Endodermal cell (in vitro differentiated cells): ENCODE measurements around the gene THSD4. TPM values are rescaled to one million over a fixed set of nuclear protein-coding genes. Genes with fewer than 3 reads are reported as not detected.

Experiments
- DNase-seq: peaks from one replicate; pipeline ENCODE4 v3.0.0-alpha.2; 2017
- H3K27ac ChIP-seq: 2 replicates; pipeline ENCODE4 v1.5.1; 2013; ENCODE audit warnings: mild to moderate bottlenecking, low read depth, low read length, moderate library complexity
- H3K27me3 ChIP-seq: 2 replicates; pipeline ENCODE4 v1.6.1; 2013; ENCODE audit warnings: mild to moderate bottlenecking, low read length, moderate library complexity; ENCODE audit not compliant: insufficient read depth, control insufficient read depth, poor library complexity, severe bottlenecking
- H3K36me3 ChIP-seq: 2 replicates; pipeline ENCODE4 v1.7.0; 2013; ENCODE audit warnings: mild to moderate bottlenecking, low read length, moderate library complexity; ENCODE audit not compliant: control insufficient read depth, insufficient read depth
- H3K4me1 ChIP-seq: one replicate; pipeline ENCODE4 v1.7.0; 2013; ENCODE audit warnings: low read length; ENCODE audit not compliant: control insufficient read depth, insufficient read depth
- H3K4me3 ChIP-seq: 2 replicates; pipeline ENCODE4 v1.5.1; 2013; ENCODE audit warnings: mild to moderate bottlenecking, low read length, moderate library complexity
- H3K9ac ChIP-seq: 2 replicates; pipeline ENCODE4 v1.6.1; 2013; ENCODE audit warnings: mild to moderate bottlenecking, low read length, moderate library complexity; ENCODE audit not compliant: poor library complexity, severe bottlenecking; ENCODE audit errors: extremely low read depth
- H3K9me3 ChIP-seq: 2 replicates; pipeline ENCODE4 v1.6.1; 2013; ENCODE audit warnings: mild to moderate bottlenecking, low read length, moderate library complexity; ENCODE audit not compliant: control insufficient read depth
- H3K27ac Mint-ChIP-seq: 2 replicates; pipeline ENCODE4 v1.8.0; 2020; ENCODE audit warnings: mixed read lengths
- H3K27me3 Mint-ChIP-seq: 2 replicates; pipeline ENCODE4 v1.8.0; 2021; ENCODE audit warnings: mild to moderate bottlenecking, mixed read lengths; ENCODE audit not compliant: insufficient read depth
- H3K36me3 Mint-ChIP-seq: 2 replicates; pipeline ENCODE4 v1.8.0; 2020; ENCODE audit warnings: low read depth, mixed read lengths
- H3K4me1 Mint-ChIP-seq: 2 replicates; pipeline ENCODE4 v1.8.0; 2020; ENCODE audit warnings: mixed read lengths
- H3K4me3 Mint-ChIP-seq: 2 replicates; pipeline ENCODE4 v1.8.0; 2020; ENCODE audit warnings: mild to moderate bottlenecking, moderate library complexity, mixed read lengths
- H3K9me3 Mint-ChIP-seq: 2 replicates; pipeline ENCODE4 v1.8.0; 2020; ENCODE audit warnings: mild to moderate bottlenecking, mixed read lengths
- WGBS, 2 experiments: methylation state at CpG; one replicate each; pipeline versions ENCODE4 v1.1.5 to v1.1.7; 2013; ENCODE audit warnings: missing lambda C conversion rate in 2 of 2, mixed read lengths in 1 of 2; ENCODE audit not compliant: insufficient coverage in 1 of 2, insufficient read length in 1 of 2; 5-methylcytosine and 5-hydroxymethylcytosine counted together
- total RNA-seq, 2 donors: library from RNA; stranded (reverse); fragmentation: NEBNext Ultra II Directional in 1 of 2; extraction: Animal tissue kit (Norgen Biotek cat#: 25700) in 1 of 2; gene quantifications; 2 replicates in 1 of 2; 3 replicates in 1 of 2; pipeline ENCODE4 v1.2.1, GENCODE V29; 2021
- TF ChIP-seq, protein P1 (sequence below): fragments of 200-600 bp; sonication (generic); conservative IDR thresholded peaks from 2 replicates; pipeline ENCODE4 v1.5.0; 2021; ENCODE audit warnings: antibody characterized with exemption, mild to moderate bottlenecking

The THSD4 gene
- total RNA-seq, 2 donors from 2014 or later: 4.6 to 5.4 TPM

DNA sequence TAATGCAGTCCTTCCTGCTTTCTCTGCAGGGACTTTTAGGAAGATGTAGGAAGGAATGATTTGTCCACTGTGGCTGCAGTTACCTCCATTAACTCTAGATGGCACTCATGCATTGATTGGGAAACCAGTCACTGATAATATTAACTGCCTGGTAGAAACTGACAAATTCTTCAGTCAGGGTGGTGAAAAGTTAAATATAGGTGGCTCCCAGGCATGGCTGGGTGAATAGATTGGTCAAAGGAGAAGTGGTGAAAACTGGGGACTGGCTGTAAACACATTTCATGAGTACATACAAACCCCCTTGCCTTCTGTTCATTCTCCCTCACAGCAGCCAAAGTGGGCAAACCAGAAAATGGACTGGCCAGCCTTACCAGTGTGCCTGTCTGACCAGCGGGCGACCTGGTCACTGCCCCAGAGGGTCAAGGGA is 333.4 kb downstream of the THSD4 start:
- 93 to 100% methylated on average over 2 of the region's 2 CpGs for WGBS, 2 experiments
- H3K9ac ChIP-seq: no peak overlapping the region
- no peak overlapping the region for H3K27ac Mint-ChIP-seq

DNA sequence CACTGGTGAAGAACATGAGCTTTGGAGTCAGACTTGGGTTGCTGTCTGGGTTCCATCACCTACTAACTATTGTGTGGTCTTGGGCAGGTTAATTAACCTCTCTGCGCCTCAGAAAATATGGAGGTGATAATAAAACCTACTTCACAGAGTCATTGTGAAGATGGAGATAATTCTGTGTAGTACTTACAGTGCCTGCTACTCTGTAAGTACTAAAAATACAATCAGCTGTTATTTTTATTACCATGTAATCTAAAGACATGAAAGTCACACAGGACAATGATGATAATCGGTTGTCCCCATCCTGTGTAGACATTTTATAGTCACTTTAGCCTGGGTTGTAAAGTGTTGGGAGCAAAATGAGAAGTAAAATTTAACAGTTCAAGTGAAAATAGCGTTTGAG is 334.1 kb downstream of the THSD4 start:
- Histone ChIP-seq H3K9me3 (no peaks in the 10 kb centered on the region), H3K4me3 (no peak overlapping the region), H3K27me3 (no peaks in the 10 kb centered on the region), H3K36me3 (no peaks in the 10 kb centered on the region), H3K4me1 (peaks cover 6% of the 10 kb centered on the region), H3K9ac (no peak overlapping the region), H3K27ac (no peak overlapping the region)
- TF ChIP-seq, protein P1, sequence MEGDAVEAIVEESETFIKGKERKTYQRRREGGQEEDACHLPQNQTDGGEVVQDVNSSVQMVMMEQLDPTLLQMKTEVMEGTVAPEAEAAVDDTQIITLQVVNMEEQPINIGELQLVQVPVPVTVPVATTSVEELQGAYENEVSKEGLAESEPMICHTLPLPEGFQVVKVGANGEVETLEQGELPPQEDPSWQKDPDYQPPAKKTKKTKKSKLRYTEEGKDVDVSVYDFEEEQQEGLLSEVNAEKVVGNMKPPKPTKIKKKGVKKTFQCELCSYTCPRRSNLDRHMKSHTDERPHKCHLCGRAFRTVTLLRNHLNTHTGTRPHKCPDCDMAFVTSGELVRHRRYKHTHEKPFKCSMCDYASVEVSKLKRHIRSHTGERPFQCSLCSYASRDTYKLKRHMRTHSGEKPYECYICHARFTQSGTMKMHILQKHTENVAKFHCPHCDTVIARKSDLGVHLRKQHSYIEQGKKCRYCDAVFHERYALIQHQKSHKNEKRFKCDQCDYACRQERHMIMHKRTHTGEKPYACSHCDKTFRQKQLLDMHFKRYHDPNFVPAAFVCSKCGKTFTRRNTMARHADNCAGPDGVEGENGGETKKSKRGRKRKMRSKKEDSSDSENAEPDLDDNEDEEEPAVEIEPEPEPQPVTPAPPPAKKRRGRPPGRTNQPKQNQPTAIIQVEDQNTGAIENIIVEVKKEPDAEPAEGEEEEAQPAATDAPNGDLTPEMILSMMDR: no peak
- Mint-ChIP-seq H3K36me3 (no peaks in the 10 kb centered on the region), H3K9me3 (no peaks in the 10 kb centered on the region), H3K4me1 (peaks cover 16% of the 10 kb centered on the region), H3K27me3 (no peaks in the 10 kb centered on the region), H3K27ac (no peak overlapping the region), H3K4me3 (no peak overlapping the region)
- 73 to 90% methylated on average over 2 to 3 of the region's 3 CpGs for WGBS, 2 experiments
- DNase-seq: no peak

More for the DNA sequence above, 333.4 kb downstream of the THSD4 start:
- no peaks in the 10 kb centered on the region for H3K9me3 Mint-ChIP-seq
- H3K4me3 Mint-ChIP-seq: no peak overlapping the region
- Histone ChIP-seq H3K36me3 (no peaks in the 10 kb centered on the region), H3K27ac (no peak overlapping the region), H3K4me1 (peaks cover 6% of the 10 kb centered on the region), H3K27me3 (no peaks in the 10 kb centered on the region), H3K9me3 (no peaks in the 10 kb centered on the region), H3K4me3 (no peak overlapping the region)
- H3K27me3 Mint-ChIP-seq: no peaks in the 10 kb centered on the region
- H3K36me3 Mint-ChIP-seq: no peaks in the 10 kb centered on the region
- TF ChIP-seq, protein P1: peak; percentile 90
- DNase-seq: peak; percentile 88
- H3K4me1 Mint-ChIP-seq: peaks cover 14% of the 10 kb centered on the region

DNA sequence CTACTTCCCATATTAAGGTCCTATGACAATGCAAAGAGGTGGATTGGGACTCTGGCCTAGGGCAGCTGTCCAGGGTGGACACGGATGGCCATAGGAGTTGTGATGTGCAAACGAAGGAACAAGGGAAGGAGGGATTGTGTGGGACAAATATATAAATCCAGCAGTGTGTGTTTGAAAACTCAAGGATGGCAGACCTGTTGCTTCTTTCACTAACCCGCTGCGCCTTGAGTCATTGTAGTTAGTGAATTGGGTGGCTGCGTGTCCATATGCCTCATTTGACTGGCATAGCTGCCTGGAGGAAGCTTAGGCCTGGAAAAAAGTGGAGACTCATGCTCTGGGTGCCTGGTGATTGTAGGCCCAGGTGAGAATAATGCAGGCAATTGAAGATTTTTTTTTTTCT is 334.7 kb downstream of the THSD4 start:
- Mint-ChIP-seq H3K4me3 (no peak overlapping the region), H3K9me3 (no peaks in the 10 kb centered on the region), H3K36me3 (no peaks in the 10 kb centered on the region), H3K27me3 (no peaks in the 10 kb centered on the region), H3K4me1 (peaks cover 19% of the 10 kb centered on the region), H3K27ac (no peak overlapping the region)
- WGBS, 2 experiments: 73 to 96% methylated on average over 3 to 4 of the region's 5 CpGs
- H3K27ac ChIP-seq: no peak overlapping the region
- DNase-seq: no peak
- no peaks in the 10 kb centered on the region for H3K36me3 ChIP-seq
- TF ChIP-seq, protein P1: no peak
- H3K9ac ChIP-seq: no peak overlapping the region
- H3K4me3 ChIP-seq: no peak overlapping the region
- no peaks in the 10 kb centered on the region for H3K27me3 ChIP-seq
- H3K9me3 ChIP-seq: no peaks in the 10 kb centered on the region
- peaks cover 6% of the 10 kb centered on the region for H3K4me1 ChIP-seq
